PC-3 (cell line): Measurements from ENCODE around the gene ERMAP. TPM values are rescaled to one million over a fixed set of nuclear protein-coding genes. Genes with fewer than 3 reads are reported as not detected.
"Not testable (repeated sequence)": the region's sequence is repeated elsewhere in the genome, so short reads cannot be mapped to it uniquely, and the experiment has no call there.

ENCODE experiments used
- ATAC-seq: fragments of 200-7000 bp; cut with Tn5 transposase; 2 replicates; pipeline ENCODE4 v1.9.1; 2020; ENCODE audit warnings: mild to moderate bottlenecking, moderate library complexity
- BruUV-seq: library from RNA; stranded (reverse); fragments of 400-500 nt; replicated peaks from 2 replicates; lab custom pipeline; 2021; lab: Mats Ljungman, UMichigan
- CTCF ChIA-PET: fragments of 300-600 bp; sonication (Branson Sonifier 250); formaldehyde crosslinking; loops from one replicate; lab custom pipeline; 2022; ENCODE audit warnings: antibody characterized with exemption; lab: Charles Lee
- POLR2A ChIA-PET: fragments of 300-600 bp; sonication (Branson Sonifier 250); formaldehyde crosslinking; loops from one replicate; lab custom pipeline; 2022; ENCODE audit warnings: antibody characterized with exemption; ENCODE audit not compliant: unreplicated experiment; lab: Charles Lee
- DNase-seq: peaks from one replicate; pipeline ENCODE4 v3.0.0-alpha.2; 2015
- H2AFZ ChIP-seq: fragments of 300-600 bp; sonication (generic); 2 replicates; pipeline ENCODE4 v1.6.0; 2016; ENCODE audit warnings: antibody characterized with exemption, low read length
- H3F3A ChIP-seq: fragments of 300-600 bp; sonication (generic); one replicate; pipeline ENCODE4 v1.6.0; 2017; ENCODE audit warnings: antibody characterized with exemption, low read length, control low read depth, mild to moderate bottlenecking; ENCODE audit not compliant: unreplicated experiment
- H3K27ac ChIP-seq: fragments of 300-600 bp; sonication (generic); 2 replicates; pipeline ENCODE4 v1.5.1; 2016; ENCODE audit warnings: mild to moderate bottlenecking, low read length
- H3K27me3 ChIP-seq: fragments of 300-600 bp; sonication (generic); 2 replicates; pipeline ENCODE4 v1.6.1; 2016; ENCODE audit warnings: low read length, mixed read lengths
- H3K36me3 ChIP-seq: fragments of 300-600 bp; sonication (generic); 2 replicates; pipeline ENCODE4 v1.6.1; 2016; ENCODE audit warnings: low read depth, mixed run types, low read length, mixed read lengths
- H3K4me1 ChIP-seq: fragments of 300-600 bp; sonication (generic); 2 replicates; pipeline ENCODE4 v1.5.1; 2016; ENCODE audit warnings: low read length; ENCODE audit not compliant: insufficient read depth
- H3K4me2 ChIP-seq: fragments of 300-600 bp; sonication (generic); 2 replicates; pipeline ENCODE4 v1.6.0; 2016; ENCODE audit warnings: low read length
- H3K4me3 ChIP-seq: fragments of 300-600 bp; sonication (generic); 2 replicates; pipeline ENCODE4 v1.5.1; 2016; ENCODE audit warnings: mild to moderate bottlenecking, low read length, mixed read lengths
- H3K79me2 ChIP-seq: fragments of 300-600 bp; sonication (generic); 2 replicates; pipeline ENCODE4 v1.6.1; 2017; ENCODE audit warnings: low read length, mixed read lengths
- H3K9ac ChIP-seq: fragments of 300-600 bp; sonication (generic); 2 replicates; pipeline ENCODE4 v1.6.0; 2016; ENCODE audit warnings: mild to moderate bottlenecking, low read length
- H3K9me2 ChIP-seq: fragments of 300-600 bp; sonication (generic); replicated peaks from 2 replicates; pipeline ENCODE4 v1.6.1; 2016; ENCODE audit warnings: mixed run types, low read length, mixed read lengths
- H3K9me3 ChIP-seq: fragments of 300-600 bp; sonication (generic); 2 replicates; pipeline ENCODE4 v1.6.1; 2016; ENCODE audit warnings: low read length, mixed read lengths
- H4K20me1 ChIP-seq: fragments of 300-600 bp; sonication (generic); 2 replicates; pipeline ENCODE4 v1.6.1; 2016; ENCODE audit warnings: low read length, mixed read lengths
- CTCF ChIP-seq: fragments of 300-600 bp; sonication (generic); conservative IDR thresholded peaks from 2 replicates; pipeline ENCODE4 v1.5.1; 2017; ENCODE audit warnings: antibody characterized with exemption, low read depth, mild to moderate bottlenecking, low read length
- EZH2 ChIP-seq: fragments of 300-600 bp; sonication (generic); IDR thresholded peaks from one replicate; pipeline ENCODE4 v1.6.1; 2017; ENCODE audit warnings: antibody characterized with exemption, mild to moderate bottlenecking, low read length; ENCODE audit not compliant: unreplicated experiment
- EZH2phosphoT487 ChIP-seq: fragments of 300-600 bp; sonication (generic); IDR thresholded peaks from 2 replicates; pipeline ENCODE4 v1.6.1; 2018; ENCODE audit warnings: mild to moderate bottlenecking, antibody characterized with exemption, low read length, borderline replicate concordance
- intact Hi-C: fragments of 100-400 bp; cut with micrococcal nuclease; formaldehyde crosslinking; loops from 2 replicates; pipeline ENCODE4 v1.9.0; 2023
- total RNA-seq: library from RNA; depleted of rRNA; stranded (reverse); fragments of >200 nt; gene quantifications from 2 replicates; pipeline ENCODE4 v1.2.3, GENCODE V29; 2014

ERMAP gene
- total RNA-seq, 1 experiment from 2014 or later: 5.4 TPM

- Histone ChIP-seq H3K9ac (no peak overlapping the region), H3K4me1 (peaks cover 18% of the 10 kb centered on the region), H3F3A (no peaks in the 10 kb centered on the region), H3K4me3 (no peak overlapping the region), H3K4me2 (no peak overlapping the region), H3K27me3 (no peaks in the 10 kb centered on the region), H3K79me2 (peaks cover 1% of the 10 kb centered on the region; the same call in 1 of the 2 replicates), H3K9me2 (no peaks in the 10 kb centered on the region), H3K9me3 (no peaks in the 10 kb centered on the region), H3K27ac (peak overlapping the region; percentile 15; the same call in 1 of the 2 replicates), H2AFZ (no peak overlapping the region; the same call in 1 of the 2 replicates), H4K20me1 (no peaks in the 10 kb centered on the region), H3K36me3 (peaks cover 6% of the 10 kb centered on the region; the same call in 1 of the 2 replicates)
- CTCF ChIA-PET: no interaction called here
- BruUV-seq: no TSS peak
- DNase-seq (peak; percentile 16), ATAC-seq (peak; percentile 83)
- POLR2A ChIA-PET: no interaction called here
- intact Hi-C loops: no loop called here
- no peak for TF ChIP-seq CTCF
- TF ChIP-seq EZH2phosphoT487: no peak
- no peak for TF ChIP-seq EZH2
These were observed 36.4 kb downstream of the ERMAP start for GRCh38 chr1:42853116-42853884.

- H3K79me2 ChIP-seq, H2AFZ ChIP-seq, H3K9me2 ChIP-seq, intact Hi-C loops, POLR2A ChIA-PET, DNase-seq, H3K36me3 ChIP-seq, H3K4me2 ChIP-seq, H3K27me3 ChIP-seq, ATAC-seq, H3K4me3 ChIP-seq, BruUV-seq, H4K20me1 ChIP-seq, H3K9ac ChIP-seq, H3F3A ChIP-seq, CTCF ChIA-PET, H3K27ac ChIP-seq, H3K9me3 ChIP-seq: not testable (repeated sequence)
- H3K4me1 ChIP-seq: peaks cover 14% of the 10 kb centered on the region
These were observed 39.6 kb downstream of the ERMAP start for GRCh38 chr1:42856554-42856953.

GRCh38 chr1:42859366-42859765 lies 42.4 kb downstream of the ERMAP start:
- ATAC-seq, DNase-seq, H3K4me2 ChIP-seq, H3K9me3 ChIP-seq, CTCF ChIA-PET, H3K36me3 ChIP-seq, H2AFZ ChIP-seq, H3K27me3 ChIP-seq, POLR2A ChIA-PET, BruUV-seq, H3K4me3 ChIP-seq, H3K27ac ChIP-seq, H3K9me2 ChIP-seq, H3K4me1 ChIP-seq, H4K20me1 ChIP-seq, intact Hi-C loops, H3K79me2 ChIP-seq, H3K9ac ChIP-seq, H3F3A ChIP-seq: not testable (repeated sequence)
